ENCODE data around the gene KCNH4.

DNA sequence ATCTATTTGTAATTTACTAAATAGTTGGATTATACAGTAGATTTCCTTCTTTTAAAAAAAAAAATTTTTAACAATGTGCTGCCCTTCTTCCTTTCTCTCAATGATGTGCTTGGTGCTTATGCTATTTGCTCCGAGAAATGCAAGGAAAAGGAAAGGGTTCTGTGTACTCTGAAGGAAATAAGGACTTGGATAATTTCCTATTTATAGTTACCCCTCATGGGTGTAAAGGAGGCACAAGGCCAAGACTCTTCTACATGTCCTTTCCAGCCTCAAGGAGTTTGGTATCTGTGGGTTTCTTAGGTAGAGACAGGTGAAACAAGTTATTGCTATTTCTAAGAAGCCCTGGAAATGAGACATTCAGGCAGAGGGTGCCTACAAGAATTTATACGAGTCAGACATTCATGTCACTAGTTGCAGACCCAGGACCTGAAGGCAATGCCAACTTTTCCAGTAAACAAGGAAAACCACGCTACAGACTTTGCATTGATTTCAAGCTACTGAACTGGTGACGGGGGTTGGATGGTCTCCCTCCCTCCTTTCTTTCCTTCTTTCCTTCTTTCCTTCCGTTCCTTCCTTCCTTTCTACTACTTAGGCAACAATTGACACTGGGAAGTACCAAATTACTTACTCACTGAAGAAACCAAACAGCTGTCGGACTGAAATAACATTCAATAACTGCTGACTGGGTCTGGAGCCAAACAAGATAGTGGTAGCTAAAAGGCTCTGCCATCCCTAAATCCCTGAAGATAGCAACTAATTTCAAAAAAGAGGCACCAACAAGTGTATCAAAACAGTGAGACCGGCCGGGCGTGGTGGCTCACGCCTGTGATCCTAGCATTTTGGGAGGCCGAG, 47.1 kb upstream of the KCNH4 start:
- TF ChIP-seq, protein P1, sequence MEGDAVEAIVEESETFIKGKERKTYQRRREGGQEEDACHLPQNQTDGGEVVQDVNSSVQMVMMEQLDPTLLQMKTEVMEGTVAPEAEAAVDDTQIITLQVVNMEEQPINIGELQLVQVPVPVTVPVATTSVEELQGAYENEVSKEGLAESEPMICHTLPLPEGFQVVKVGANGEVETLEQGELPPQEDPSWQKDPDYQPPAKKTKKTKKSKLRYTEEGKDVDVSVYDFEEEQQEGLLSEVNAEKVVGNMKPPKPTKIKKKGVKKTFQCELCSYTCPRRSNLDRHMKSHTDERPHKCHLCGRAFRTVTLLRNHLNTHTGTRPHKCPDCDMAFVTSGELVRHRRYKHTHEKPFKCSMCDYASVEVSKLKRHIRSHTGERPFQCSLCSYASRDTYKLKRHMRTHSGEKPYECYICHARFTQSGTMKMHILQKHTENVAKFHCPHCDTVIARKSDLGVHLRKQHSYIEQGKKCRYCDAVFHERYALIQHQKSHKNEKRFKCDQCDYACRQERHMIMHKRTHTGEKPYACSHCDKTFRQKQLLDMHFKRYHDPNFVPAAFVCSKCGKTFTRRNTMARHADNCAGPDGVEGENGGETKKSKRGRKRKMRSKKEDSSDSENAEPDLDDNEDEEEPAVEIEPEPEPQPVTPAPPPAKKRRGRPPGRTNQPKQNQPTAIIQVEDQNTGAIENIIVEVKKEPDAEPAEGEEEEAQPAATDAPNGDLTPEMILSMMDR (IDR thresholded peaks at IDR 0.05; ENCODE audit: poor library complexity, severe bottlenecking): no peak
- TF ChIP-seq EZH2 (IDR thresholded peaks at IDR 0.05; ENCODE audit: borderline replicate concordance, insufficient read depth, low read length, poor library complexity, severe bottlenecking) (no peak), RAD21 (conservative IDR thresholded peaks at IDR 0.05) (no peak), MXI1 (conservative IDR thresholded peaks at IDR 0.05; ENCODE audit: poor library complexity, severe bottlenecking) (no peak), EP300 (conservative IDR thresholded peaks at IDR 0.05; ENCODE audit: poor library complexity, severe bottlenecking) (no peak), POLR2AphosphoS5 (IDR thresholded peaks at IDR 0.05) (no peak)

Measured in neural cell (in vitro differentiated cells).